Hepatocyte (in vitro differentiated cells): ENCODE measurements around the gene LRRC63.

Source experiments
- CTCF ChIP-seq: fragments of 200-600 bp; sonication (generic); IDR thresholded peaks from 2 replicates; pipeline ENCODE4 v1.5.1; 2016; ENCODE audit warnings: antibody characterized with exemption, mild to moderate bottlenecking; ENCODE audit not compliant: poor library complexity
- EZH2 ChIP-seq: fragments of 200-600 bp; sonication (generic); IDR thresholded peaks from 2 replicates; pipeline ENCODE4 v1.6.1; 2016; ENCODE audit warnings: antibody characterized with exemption, mild to moderate bottlenecking, borderline replicate concordance
- EZH2phosphoT487 ChIP-seq: fragments of 200-600 bp; sonication (generic); IDR thresholded peaks from one replicate; pipeline ENCODE4 v1.6.1; 2018; ENCODE audit warnings: antibody characterized with exemption, mild to moderate bottlenecking, low read depth, moderate library complexity; ENCODE audit not compliant: unreplicated experiment, severe bottlenecking

DNA sequence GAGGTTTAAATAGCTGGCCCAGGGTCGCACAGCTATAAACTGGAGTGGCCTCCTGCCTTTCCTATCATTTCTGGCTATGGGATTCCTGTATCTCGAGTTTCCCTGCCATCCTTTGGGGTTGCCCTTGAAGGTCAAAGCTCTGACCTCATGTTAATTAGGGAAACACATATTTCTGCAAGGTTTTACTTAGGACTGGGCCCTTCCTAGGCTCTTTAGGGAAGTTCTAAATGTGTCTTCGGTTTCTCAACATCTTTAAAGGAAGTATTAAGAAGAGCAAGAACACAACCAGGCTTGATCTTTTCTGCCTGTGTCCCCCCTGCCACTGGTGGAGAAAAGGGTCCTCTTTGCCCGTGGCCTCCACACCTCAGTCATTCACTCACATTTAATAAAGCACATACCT, 40.5 kb upstream of the LRRC63 start:
- TF ChIP-seq EZH2, result no peak
- no peak for TF ChIP-seq CTCF
- no peak for TF ChIP-seq EZH2phosphoT487
